SK-MEL-5 (cell line): Measurements from ENCODE around the gene SPATA46. TPM values are rescaled to one million over a fixed set of nuclear protein-coding genes. Genes with fewer than 3 reads are reported as not detected.

Experiments used
- DNase-seq: peaks from one replicate; pipeline ENCODE4 v3.0.0-alpha.2; 2016; ENCODE audit warnings: low read depth, low spot score
- in situ Hi-C: cut with HindIII; loops from 2 replicates; pipeline ENCODE4 v1.10.0; 2016; ENCODE audit warnings: low sequenced_read_pairs, high pct_unique_total_duplicates, low pct_unique_long_range_greater_than_20kb
- total RNA-seq: library from RNA; depleted of rRNA; stranded (reverse); fragments of >200 nt; shearing (Covaris generic); gene quantifications from 2 replicates; pipeline ENCODE4 v1.2.3, GENCODE V29; 2014

The SPATA46 gene
- total RNA-seq, 1 experiment from 2014 or later: 0.32 TPM

GRCh38 chr1:162383091-162383490, 6.4 kb upstream of the SPATA46 start:
- in situ Hi-C loops: no loop called here
- DNase-seq: no peak

GRCh38 chr1:162381941-162382750, 5.5 kb upstream of the SPATA46 start:
- no peak for DNase-seq
- in situ Hi-C loops: no loop called here

DNA sequence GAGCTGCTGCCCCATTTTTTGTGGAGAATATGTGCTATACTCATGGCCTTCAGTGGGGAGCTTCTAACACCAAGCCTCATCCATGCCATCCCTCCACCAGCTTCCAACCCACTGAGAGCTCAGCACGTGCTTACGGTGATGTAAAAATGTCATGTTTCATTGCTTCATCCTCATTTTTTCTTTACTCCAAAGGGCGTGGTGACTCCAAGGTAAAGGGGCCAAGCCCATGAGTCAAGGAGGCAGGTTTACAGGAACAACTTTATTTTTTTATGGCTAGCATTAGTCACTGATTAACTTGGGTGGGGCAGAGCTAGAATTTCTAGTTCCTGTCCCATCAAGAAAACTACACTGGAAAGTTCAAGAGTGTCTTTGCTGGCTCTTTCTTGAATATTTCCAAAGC, 4.7 kb upstream of the SPATA46 start, which contains the start of gene C1orf226:
Gene C1orf226, plus strand, starts transcription at position 346 of the 400 bp plus-strand sequence. CDS start 174 bp downstream, outside the sequence.
- in situ Hi-C loops: no loop called here
- DNase-seq: no peak

DNA sequence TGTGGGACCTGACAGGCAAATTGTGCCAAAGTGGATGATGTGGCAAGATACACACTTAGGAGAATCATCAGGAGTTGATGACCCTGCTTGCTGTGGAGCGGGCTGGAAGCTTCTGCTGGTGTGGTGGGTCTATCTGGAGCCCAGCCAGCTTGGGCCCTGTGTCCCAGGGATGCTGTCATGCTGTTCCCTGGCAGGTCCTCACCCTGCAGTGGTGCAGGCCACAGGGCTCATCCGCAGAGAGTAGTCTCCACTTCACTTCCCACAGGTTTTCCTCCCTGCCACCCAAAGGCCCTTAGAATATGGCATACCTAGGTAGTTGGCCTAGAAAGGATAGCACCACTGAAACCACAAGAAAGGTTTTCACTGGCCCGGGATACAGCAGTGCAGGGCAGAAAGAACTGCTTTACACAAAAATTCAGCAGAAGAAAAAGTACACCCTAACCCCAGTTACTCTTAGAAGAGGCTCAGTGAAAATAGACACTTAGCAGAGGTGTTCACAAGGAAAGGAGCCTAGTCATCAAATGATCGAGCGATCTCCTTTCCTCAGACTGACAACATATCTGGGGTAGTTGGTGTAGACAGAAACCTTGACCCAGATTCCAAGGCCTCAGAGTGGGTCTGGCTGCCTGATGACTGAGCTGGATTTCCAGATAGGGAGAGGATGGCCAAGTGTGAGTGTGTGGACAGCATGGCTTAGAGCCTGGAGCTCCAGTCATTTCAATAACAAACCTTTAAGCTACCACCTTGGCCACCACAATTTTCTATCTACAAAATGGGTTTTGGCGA, 3.6 kb upstream of the SPATA46 start:
- no peak for DNase-seq
- in situ Hi-C loops: no loop called here

GRCh38 chr1:162375463-162375862, 1.2 kb downstream of the SPATA46 start:
- in situ Hi-C loops: no loop called here

DNA sequence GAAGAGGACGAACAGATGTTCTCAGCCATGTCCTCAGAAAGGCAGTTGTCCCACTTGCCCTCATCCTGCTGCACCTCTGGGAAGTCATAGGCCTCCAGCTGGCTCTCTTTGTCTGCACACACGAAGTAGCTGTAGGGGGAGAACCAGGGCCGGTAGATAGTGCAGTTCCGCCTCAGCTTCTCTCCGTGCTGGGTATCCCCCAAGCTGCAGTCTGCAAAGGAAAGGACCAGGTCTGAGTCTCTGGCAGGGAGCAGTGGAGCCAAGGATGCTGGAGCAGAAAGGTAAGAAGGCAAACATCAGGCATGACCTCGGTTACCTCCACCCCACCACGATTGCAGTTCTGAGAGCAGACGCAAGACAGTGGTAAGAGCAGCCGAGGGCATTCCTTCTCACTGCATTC, 2.2 kb downstream of the SPATA46 start:
- DNase-seq: no peak
- in situ Hi-C loops: no loop called here

More at GRCh38 chr1:162375463-162375862, 1.2 kb downstream of the SPATA46 start:
- no peak for DNase-seq

- no peak for DNase-seq
- in situ Hi-C loops: no loop called here
Observed at GRCh38 chr1:162373541-162374260, 3.0 kb downstream of the SPATA46 start.

- DNase-seq: no peak
- in situ Hi-C loops: no loop called here
Observed at GRCh38 chr1:162373072-162373427, 3.6 kb downstream of the SPATA46 start.

DNA sequence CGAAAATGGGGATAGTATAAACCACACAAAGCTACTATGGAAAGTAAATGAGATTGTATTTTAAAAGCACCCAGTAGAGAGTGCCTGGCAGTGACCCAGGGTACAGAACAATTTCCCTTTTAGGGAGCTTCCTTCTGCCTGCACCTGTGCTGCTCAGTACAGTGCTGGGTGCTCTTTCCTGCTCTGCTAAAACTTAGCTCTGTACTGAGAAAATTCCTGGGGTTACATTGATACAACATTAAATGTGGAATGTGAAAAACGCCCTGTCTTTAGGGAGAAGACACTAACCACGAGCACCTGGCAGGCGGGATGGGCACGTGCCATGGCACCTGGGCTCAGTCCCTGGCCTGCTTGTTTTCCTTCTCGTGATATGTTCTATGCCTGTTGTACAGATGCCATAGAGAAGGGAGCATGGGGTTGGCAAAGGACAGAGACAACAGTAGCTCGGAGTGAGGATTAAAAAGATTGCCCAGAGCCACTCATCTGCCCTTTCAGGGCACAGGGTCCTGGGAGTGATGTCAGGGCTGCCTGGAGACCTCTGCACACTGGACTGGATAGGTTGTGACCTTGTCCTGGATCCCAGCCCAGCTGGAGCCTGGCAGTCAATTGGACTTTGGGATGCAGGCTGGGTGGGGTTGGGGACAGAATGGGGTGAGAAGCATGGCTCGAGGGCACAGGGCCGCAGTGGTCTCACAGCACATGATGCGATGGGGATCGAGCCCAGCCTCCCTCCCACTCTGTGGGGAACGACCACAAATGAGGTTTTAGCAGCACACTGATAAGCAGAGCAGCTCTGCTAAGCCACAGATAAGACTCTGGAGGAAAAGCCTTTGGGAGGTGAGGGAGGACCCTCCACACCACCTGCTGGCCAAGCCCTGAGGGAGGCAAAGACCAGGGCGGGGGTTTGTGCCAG, 4.2 kb downstream of the SPATA46 start:
- in situ Hi-C loops: no loop called here
- DNase-seq: no peak

GRCh38 chr1:162371611-162372010, 5.0 kb downstream of the SPATA46 start:
- DNase-seq: no peak
- in situ Hi-C loops: no loop called here

DNA sequence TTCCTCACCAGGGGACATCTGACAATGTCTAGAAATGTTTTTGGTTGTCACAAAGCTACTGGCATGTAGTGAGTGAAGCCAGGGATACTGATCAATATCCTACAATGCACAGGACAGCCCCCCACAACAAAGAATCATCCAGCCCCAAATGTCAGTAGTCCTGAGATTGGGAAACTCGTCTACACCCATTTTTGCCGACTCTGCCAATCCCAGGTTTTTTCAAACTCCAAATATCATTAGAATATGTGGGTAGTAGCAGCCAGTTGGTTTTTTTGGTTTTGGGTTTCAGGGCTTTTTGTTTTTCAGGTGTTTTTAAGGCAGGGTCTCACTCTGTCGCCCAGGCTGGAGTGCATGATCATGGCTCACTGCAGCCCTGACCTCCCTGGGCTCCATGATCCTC, 5.9 kb downstream of the SPATA46 start:
- DNase-seq: no peak
- in situ Hi-C loops: no loop called here

DNA sequence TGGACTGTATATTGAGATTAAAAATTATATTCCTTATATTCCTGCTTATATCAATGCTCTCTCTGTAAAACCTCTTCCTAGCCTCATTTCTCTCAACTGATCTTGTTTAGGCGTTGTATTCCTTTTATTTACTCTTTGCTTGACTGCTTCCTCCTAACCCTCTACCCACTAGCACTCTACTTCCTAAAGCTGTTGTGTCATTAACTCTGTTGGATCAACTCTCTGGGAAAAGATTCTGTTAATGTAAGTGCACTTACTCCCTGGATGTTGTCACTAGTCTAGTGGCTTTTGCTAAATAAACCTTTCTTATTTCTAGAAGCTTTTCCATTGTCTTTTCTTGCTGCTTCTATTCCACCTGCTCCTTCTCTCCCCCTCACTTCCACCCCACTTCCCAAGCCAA, 6.5 kb downstream of the SPATA46 start:
- DNase-seq: no peak
- in situ Hi-C loops: no loop called here

DNA sequence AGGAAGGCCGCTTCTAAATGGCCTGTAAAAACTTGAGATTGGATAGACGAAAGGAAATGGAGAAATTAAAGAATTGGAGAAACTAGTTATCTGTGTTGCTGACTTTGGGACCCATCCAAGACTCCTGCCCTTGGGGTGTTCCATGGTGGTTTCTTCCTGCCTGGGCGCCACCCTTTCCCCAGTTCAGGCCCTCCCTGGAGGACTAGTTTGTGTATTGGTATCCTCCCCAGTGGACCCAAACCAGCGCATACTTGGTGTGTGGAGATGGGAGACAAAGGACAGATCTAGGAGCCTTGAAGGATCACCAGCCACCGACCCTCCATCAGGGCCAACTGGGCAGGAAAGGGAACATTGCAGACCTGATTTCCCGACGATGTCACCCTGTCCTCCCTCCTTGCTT, 7.1 kb downstream of the SPATA46 start:
- no peak for DNase-seq
- in situ Hi-C loops: no loop called here

DNA sequence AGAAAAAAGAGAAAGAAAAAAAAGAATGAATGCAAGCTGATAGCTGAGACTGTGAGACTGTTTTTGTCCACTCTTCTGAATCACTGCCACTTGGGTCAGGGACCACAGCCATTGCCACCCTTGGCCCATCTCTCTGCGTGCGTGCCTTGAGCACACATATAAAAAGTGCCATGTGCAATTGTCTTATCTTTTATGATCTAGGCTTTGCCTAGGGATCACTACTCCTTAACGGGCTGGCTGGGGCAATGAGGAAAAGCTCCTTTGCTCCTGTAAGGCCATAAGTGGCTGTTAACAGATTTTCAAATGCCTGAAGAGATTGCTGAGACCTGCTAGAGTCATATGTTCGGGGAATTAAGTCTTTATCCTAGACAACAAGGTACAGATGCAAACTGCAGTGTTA, 8.2 kb downstream of the SPATA46 start:
- in situ Hi-C loops: no loop called here
- no peak for DNase-seq

DNA sequence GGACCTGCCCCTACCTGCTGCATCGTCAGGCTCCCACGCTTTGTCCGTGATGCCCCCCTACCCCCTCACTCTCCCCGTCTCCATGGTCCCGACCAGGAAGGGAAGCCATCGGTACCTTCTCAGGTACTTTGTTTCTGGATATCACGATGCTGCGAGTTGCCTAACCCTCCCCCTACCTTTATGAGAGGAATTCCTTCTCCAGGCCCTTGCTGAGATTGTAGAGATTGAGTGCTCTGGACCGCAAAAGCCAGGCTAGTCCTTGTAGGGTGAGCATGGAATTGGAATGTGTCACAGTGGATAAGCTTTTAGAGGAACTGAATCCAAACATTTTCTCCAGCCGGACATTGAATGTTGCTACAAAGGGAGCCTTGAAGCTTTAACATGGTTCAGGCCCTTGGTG, 8.9 kb downstream of the SPATA46 start:
- in situ Hi-C loops: no loop called here
- DNase-seq: no peak

GRCh38 chr1:162367073-162367472, 9.6 kb downstream of the SPATA46 start:
- in situ Hi-C loops: no loop called here
- no peak for DNase-seq

- in situ Hi-C loops: no loop called here
- DNase-seq: no peak
Observed at GRCh38 chr1:162366671-162367070, 10.0 kb downstream of the SPATA46 start.
